Hippocampal formation (tissue), 2 donors: ENCODE measurements around the gene PIGA.
A peak's percentile ranks its signal among the peaks of the same experiment; 100 is the strongest.

ENCODE experiments used
- DNase-seq, 2 donors: peaks; one replicate each; lab custom pipeline; 2025; lab: John Stamatoyannopoulos, UW

PIGA gene, protein sequence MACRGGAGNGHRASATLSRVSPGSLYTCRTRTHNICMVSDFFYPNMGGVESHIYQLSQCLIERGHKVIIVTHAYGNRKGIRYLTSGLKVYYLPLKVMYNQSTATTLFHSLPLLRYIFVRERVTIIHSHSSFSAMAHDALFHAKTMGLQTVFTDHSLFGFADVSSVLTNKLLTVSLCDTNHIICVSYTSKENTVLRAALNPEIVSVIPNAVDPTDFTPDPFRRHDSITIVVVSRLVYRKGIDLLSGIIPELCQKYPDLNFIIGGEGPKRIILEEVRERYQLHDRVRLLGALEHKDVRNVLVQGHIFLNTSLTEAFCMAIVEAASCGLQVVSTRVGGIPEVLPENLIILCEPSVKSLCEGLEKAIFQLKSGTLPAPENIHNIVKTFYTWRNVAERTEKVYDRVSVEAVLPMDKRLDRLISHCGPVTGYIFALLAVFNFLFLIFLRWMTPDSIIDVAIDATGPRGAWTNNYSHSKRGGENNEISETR

DNA sequence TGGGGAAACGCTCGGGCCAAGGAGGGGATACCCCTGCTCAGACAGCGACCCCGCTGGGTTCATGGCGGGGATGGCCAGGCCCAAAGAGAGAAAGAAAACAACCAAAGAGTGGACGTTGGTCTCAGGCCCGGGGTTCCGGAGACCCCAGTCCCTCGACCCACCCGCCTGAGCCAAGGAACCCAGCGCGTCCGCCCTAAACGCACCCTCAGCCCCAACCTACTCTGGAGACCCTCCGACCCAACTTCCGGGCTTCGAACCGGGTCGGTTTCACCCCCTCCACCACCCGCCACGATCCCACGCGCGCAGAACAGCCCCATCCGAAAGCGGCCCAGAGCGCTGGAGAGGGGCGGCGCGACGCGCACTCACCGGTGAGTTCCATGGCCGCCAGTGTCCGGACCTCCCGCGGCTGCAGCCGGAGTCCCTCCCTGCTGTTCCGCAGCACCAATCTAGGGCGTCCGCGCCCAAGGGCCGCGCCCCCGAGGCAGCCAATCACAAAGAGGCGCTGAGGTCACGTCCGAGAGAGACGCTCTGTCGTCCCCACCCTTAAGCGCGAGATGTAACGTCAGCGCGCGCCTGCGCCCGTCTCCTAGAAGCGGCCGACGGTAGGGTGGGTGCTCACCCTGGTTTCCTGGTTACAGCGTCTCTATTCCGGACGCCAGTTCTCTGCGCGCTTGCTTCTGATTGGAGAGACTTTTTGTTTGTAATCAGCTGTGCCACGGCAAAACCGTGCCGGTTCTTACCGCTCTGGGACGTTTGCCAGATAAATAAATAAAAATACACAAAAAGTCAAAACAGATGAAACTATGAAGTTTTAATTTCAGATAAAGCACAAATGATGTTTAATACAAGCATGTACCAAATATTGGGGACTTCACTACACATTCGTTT lies at the start of gene PIGA:
TSS of gene PIGA (minus strand) at position 389 of the 888 bp plus-strand sequence. CDS start 3,593 bp downstream, outside the sequence.
- peak; percentile 86 to 87 for DNase-seq

DNA sequence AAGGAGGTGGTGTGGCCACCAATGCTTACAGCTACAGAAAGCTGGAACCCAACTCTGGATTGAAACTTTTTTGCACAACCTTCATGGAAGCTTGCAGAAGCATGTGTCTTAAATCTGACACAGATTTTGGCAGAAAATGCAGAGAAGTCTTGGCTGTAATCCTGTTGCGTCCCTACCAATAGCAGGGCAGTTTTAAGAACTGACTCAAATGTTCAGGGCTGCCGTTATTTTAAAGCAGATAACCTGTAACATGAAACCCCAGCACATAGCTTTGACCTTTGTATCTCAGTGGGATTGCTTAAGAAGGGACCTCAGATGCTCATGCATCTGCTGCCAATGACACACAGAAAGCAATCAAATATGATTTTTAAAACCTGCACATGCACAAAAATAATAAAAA lies 49.0 kb upstream of the PIGA start, which contains the start of gene VEGFD:
TSS of gene VEGFD (minus strand) at position 110 of the 400 bp plus-strand sequence. CDS start 467 bp downstream, outside the sequence.
- DNase-seq = no peak

DNA sequence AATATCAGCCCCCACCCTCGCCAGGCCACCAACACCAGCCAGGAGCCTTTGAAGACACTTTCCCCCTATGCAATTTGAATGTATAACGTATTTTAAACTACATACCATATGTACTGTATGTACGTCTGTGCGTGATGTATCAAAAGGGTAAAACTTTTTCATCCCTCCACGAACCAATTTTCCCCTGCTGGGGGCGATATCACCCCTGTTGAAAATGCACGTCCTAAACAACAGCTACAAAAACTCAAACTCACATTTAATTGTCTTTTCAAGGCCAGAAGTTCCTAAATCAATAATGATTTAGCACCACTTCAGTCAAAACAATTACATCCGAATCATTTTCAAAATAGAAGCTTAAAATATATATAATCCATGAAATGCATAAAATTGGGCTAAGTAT lies 47.5 kb upstream of the PIGA start:
- no peak for DNase-seq

DNA sequence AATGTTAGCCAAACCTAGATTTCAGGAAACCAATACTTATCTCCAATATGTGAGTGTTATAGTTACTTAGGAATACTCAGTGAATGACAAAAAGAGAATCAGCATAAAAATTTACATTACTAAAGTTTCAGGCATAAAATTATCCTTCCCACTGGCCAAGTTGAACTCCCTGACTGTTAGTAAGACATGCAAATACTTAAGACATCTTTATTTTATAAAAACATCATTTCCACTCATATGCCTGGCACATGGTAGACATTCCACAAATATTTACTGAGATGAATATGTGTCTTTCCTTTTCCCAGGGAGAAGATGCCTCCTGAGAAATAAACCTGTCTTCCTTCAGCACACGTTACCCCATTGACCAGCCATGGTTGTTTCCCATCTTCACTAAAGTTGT lies 41.6 kb upstream of the PIGA start:
- DNase-seq = no peak

DNA sequence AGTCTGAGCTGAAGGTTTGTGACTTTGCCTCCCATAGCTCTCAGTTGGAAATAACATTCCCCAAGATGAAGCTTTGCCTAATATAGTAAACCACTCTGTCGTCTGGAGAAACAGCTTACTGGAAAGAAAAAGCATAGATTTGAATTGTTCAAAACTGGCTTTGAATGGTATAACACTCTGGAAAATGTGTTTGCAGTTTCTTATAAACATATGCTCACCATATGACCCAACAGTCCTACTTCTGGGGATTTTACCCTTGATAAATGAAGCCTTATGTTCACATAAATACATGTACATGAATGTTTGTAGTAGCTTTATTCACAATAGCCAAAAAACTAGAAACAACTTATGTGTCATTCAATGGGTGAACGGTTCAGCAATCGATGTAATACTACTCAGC lies 38.7 kb upstream of the PIGA start:
- DNase-seq = no peak

DNA sequence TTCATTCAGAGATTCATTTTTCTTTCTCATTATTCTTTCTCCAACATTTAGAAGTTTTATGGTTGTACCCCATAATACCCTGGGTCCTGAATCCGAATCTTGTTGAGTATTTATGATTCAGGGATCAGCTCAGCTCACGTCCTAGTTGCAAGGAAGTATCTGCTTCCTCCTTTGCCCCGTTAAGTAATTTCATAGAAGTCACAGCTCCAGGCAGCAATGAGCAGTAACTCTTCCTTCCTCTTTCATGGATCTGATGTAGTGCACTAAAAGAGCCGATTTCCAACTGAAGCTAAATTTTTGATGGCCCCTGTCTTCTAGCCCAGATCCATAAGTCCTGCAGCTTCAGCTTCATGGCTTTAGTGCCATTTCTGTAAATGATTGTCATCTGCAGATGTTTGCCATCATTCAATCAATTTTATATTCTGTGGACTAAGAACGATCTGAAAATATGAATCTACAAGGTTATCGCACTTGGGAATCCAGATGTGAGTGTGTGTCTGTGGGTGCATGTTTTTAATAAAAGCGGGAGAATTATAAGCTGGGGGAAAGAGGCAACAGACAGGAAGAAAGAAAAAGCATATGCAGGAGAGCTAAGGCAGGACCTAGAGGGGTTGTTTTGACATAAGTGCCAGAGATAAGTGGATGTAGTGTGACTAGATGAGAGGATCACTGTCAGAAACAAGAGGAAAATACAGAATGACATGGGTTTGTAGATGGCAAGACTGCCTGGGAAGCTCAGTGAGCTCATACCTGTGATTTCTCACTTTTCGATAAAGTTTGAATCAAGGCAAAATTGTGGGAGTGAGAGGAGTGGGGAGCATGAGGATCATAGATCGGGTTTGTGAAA lies 31.4 kb upstream of the PIGA start:
- no peak for DNase-seq

DNA sequence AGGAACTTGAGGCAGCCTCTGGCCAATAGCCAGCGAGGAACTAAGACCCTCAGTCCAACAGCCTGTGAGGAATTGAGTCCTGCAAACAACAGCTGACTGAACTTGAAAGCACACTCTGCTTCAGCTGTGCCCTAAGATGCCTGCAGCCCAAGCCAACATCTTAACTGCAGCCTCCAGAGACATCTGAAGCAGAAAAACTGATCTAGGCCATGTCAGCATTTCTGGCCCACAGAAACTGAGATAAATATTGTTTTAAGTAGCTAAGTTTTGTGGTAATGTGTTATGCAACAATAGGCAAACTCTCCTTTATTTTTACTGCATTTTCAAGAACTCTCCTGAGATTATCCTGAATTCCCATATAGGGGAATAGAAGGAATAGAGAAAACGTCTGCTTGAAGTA lies 24.4 kb upstream of the PIGA start:
- no peak for DNase-seq

DNA sequence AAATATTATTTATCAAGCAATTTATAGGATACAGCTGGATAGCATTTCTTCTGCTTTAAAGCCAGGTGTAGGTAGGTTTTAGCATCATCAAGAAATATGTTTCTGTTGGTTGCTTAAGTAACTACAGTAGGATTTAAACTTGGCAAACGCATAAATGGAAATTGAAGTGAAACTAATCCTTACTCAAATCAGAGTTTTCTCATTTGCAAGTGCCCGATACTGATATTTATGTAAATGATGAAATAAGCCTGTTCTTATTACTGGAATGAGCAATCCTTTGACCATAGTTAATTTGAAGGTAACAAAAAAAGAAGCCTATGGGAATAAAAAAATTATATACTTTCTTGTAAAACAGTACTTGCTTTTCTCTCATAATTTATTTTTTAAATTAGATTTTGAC lies 23.2 kb upstream of the PIGA start:
- no peak for DNase-seq

DNA sequence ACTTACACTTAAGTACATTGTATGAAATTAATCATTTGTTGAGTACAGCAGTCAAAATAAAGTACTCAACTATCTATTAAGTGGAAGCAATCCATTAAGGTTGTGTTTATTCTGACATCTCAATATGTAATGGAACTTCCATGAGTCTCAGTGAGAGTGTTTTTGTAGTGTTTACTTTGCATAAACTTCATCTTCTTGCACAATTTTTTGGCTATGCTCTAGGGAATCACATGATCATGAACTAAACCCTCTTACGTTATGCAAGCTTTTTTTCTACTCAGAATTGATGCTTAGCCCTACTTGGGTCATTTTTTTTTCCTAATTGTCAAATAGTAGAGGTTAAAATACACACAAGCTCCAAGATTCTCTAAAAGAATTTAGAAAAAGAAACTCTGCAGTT lies 21.1 kb upstream of the PIGA start:
- DNase-seq = no peak

DNA sequence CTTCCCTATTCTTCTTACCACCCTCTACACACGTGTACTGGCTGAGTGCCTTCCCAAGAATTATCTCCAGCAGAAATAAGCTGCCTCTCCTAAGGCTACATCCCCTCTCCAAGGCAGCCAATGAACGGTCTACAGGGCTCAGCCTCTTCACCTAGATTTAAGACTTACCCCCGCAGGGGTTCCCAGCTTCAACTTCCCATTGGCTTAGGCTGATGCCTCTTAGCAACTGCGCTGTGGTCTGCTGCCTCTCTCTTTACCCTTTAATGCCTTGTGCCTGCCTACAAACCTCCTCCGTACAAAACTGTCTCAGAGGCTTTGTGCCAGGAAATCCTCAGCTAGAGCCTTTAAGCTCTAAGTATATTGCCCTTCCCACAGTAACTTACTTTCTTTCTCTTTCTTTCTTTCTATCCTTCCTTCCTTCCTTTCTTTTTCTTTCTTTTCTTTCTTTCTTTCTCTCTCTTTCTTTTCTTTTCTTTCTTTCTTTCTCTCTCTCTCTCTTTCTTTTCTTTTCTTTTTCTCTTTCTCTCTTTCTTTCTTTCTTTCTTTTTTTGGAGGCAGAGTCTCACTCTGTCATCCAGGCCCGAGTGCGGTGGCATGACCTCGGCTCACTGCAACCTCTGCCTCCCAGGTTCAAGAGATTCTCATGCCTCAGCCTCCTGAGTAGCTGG lies 15.1 kb upstream of the PIGA start:
- DNase-seq = no peak

DNA sequence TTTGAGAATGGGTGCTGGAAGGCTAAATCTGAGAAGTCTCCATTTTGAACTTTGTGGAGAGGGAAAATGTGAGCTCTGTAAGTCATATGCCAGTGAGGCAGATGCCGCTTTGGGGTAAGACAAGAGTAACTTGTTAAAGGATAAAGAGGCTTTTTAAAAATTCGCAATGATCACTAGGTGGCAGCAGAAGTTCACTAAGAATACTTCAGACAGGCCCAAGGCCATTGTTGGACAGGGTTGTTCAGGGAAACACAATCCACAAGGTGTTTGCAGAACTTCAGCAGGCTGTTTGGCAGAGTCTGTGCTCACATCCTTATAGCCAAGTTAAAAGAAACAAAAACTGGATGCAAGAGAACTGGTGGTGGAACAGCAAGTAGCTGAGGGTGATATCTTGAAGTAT lies 13.7 kb upstream of the PIGA start:
- DNase-seq = peak; percentile 7 to 52

DNA sequence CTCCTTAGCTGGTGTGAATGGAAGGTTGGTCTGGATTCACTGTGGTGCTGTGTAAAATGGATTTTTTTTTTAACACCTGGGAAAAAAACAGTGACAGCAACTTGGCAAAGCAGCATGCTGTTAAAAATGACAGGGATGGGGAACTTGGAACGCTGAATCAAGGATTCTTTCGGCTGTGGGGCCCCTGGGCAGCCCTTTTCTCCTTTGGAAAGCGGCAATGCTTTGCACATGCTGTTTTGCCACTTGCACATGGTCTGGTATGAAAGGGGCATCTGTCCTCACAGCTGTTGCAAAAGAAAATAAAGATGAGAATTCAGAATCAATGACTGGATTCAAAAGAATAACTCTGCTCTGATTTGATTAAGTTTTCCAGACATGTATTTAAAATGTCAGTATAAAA lies 10.7 kb upstream of the PIGA start:
- DNase-seq = no peak

DNA sequence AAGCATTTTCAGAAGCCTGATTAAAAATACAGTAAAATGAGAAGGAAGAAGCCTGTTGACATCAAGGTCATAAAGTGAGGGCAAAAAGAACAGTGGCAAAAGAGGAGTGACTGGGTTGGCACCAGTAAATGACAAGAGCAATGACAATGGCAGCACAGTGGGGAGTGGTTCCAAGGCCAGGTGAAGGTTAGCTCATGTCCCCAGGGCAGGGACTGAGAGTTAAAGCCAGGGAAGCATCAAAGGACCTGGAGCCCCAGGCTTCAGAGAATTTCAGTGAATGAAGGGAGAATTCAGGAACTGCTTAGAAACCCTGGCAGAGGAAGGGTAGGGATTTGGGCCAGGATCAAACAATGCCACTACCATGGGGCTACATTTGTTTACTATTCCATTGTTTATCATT lies 8.8 kb upstream of the PIGA start:
- no peak for DNase-seq

DNA sequence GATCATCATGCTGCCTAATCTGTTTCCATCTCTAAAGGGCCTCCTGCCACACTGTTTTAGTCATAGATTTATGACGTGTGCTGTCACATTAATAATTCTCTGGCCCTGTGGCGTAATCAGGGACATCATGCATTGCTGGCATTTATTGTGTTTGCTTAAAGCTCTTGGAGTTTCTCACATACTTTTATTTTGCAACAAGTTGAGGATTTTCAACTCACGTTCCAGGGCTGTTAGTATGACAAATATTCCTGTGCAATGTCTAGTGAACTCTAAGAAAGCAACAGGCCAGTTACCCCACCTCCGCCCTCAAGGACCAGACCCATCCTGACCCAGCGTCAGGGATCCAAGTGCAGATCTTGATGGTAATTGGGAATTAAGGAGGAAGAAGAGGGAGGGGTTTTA lies 7.8 kb upstream of the PIGA start:
- DNase-seq = no peak

DNA sequence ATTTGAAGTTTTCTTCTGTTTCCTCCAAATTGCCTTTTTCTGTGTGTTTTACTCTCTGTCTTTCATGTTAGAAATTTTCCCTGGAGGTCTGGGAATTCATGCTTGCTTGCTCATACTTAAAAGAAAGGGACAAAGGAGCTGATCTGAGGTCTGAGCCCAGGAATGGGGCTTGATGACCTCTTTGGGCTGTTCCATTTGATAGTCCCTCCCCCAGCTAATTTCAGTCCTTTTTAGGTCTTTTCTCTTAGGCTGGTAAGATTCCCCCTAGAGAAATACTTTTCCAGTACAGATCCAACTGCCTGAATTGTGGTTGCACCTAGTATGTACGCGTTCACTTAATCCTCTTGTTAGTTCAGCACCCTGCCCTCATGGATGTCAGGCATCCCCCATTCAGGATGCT lies 5.5 kb upstream of the PIGA start:
- no peak for DNase-seq

DNA sequence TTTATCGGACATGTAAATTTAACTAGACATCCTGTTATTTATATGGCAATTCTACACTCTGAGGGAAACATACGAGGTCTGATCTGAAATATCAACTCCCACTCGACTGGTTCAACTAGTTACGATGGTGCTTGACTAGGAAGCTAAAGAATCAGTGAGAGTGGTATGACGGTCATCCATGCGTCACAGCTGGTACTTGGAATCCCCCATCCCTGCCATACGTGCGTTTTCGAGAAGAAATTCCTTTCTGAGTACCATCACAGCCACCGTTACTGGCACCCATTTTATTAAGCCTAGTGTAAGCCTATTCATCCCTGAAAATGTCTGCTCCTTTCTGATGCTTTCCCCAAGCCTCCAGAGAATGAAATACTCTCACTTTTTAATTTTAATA lies 695 bp upstream of the PIGA start:
- DNase-seq = no peak

DNA sequence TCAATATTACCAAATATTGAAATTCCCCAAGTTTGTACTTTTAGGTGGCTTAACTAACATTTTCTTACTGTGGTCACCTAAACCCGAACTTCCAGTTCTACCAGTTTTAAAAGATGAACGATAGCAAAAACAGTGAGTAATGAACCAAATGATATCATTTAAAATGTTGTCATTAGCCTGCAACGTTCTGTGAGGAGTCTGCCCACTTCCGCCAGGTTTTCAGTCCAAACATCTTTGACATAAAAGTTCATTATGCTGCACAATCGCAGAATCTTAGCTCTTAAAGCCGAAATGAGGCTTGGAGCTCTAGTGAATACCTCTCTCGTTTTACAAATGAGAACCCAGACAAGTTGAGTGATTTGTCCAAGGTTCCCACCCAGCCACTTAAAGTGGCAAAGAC lies 762 bp downstream of the PIGA start:
- no peak for DNase-seq

DNA sequence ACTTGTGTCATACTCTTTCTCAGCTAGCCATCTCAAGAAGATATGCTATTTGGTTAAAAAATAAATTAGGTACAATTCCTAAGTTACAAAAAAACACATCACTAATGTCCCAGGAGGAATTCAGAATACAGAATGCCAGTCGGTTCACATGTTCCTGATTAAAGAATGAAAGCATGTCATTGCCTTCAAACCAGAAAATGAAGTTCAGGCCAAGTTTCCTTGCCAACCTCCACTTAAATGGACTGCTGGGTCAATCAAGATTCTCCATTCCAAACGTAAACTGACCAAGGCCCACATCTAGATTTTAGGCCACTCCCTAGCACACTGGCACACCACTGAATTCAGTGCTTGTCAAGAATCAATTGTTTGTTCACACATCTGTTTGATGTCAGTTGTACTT lies 6.5 kb downstream of the PIGA start:
- DNase-seq = no peak

DNA sequence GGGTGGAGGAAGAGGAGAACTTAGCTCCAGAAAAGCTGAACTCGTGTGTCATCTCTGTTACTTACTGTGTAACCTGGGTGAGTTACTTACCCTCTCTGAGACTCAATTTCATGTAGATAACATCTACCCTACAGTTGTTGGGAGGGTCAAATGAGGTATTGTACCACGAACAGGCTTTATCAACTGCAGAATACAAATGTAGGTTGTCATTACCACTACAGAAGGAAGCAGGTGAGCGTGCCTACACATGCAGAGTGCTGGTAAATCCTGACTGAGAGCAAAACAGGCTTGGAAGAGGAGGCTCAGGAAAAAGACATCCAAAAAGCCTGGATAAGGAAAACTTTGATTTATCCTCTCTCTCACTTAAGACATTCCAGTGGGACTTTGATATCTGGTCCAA lies 7.2 kb downstream of the PIGA start:
- DNase-seq = no peak

DNA sequence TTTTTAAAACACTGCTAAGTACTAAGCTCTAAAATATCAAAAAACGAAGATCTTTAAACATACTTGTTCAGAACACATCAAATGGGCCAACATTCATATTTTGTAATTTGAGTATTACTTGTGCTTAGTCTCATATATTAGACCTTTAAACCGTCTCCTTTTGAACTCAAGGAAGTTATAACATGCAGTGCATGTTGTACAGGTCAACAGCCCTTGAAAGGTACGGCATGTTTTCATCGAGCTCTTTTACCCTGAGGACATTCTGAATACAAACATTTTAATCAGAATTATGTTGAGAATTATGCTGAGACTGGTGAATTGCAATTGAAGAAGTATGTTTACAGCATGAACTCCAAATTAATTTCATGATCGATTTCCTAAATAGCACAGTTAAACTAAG lies 12.9 kb downstream of the PIGA start:
- no peak for DNase-seq

DNA sequence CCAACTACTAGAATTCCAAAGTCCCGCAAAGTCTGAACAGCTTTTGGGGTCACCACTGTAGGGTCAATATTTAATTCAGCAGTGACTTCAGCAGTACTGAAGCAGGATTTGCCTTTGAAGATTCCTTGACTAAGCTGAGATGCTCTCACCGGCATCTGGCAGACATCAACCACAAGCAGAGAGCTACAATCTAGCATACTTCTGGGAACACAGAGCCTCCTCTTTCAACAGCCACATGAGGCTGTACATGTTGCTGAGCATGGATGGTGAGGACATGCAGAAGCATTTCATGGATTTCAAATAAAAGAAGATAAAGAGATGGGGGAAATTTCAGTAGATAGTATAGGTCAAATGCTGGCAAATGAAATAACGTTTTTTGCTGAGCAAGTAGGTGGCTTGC lies 13.3 kb downstream of the PIGA start:
- DNase-seq = no peak
